ENCODE results near the gene ZNF813.
A peak's percentile ranks its signal among the peaks of the same experiment; 100 is the strongest.

ZNF813 gene

DNA sequence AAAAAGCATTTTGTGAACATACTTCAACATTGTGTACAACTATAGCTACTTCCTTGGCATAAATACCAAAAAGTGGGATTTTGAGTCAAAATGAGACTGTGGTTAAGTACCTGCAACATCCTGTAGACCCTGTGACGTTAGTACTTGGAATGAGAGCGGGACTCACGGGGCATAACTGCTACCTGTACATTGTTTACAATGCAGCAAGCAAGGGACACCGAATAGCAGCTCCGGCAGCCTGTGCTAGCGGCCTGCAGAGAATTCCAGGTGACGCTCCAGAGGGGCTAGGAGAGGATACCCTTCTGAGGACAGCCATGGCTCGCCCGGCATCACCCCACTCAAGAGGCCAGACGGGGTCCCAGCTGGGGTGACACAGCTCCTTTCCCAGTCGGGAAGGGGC lies 69.6 kb downstream of the ZNF813 start:
- Histone ChIP-seq H4K12ac (ENCODE audit: low read depth, low read length) (peak overlapping the region; percentile 6), H2AFZ (ENCODE audit: insufficient read depth, low read length, poor library complexity) (peak overlapping the region; percentile 37), H3K79me2 (ENCODE audit: control insufficient read depth, insufficient read depth, low read length, poor library complexity) (peaks cover 2% of the 10 kb centered on the region), H3K36me3 (ENCODE audit: control insufficient read depth in 1 of 2, insufficient read depth in 2 of 2, low read length in 2 of 2) (peaks cover 5 to 6% of the 10 kb centered on the region in 2 experiments), H3K27me3 (ENCODE audit: insufficient read depth, low read length) (no peaks in the 10 kb centered on the region), H3K79me1 (ENCODE audit: low read length) (peaks cover 9% of the 10 kb centered on the region), H2BK5ac (ENCODE audit: low read depth, low read length, poor library complexity) (no peak overlapping the region), H4K8ac (ENCODE audit: low read depth, low read length) (peak overlapping the region; percentile 63), H3K27ac (ENCODE audit: low read depth, low read length) (no peak overlapping the region), H2BK12ac (ENCODE audit: low read length) (no peak overlapping the region), H3K23ac (ENCODE audit: low read length) (no peak overlapping the region), H3K9ac (ENCODE audit: low read length) (no peak overlapping the region), H3K4ac (ENCODE audit: low read depth, low read length) (no peak overlapping the region), H3K4me3 (ENCODE audit: low read depth, low read length) (peak overlapping the region; percentile 91), H2AK5ac (ENCODE audit: low read length) (no peak overlapping the region), H2BK120ac (ENCODE audit: insufficient read depth, low read length, poor library complexity) (no peak overlapping the region), H3K9me3 (ENCODE audit: insufficient read depth, low read depth, low read length) (no peaks in the 10 kb centered on the region), H3K4me2 (ENCODE audit: low read length) (peak overlapping the region; percentile 74), H4K91ac (ENCODE audit: low read depth, low read length) (peak overlapping the region; percentile 29), H3K4me1 (ENCODE audit: control insufficient read depth in 1 of 2, insufficient read depth in 2 of 2, low read length in 2 of 2) (peaks cover 0 to 2% of the 10 kb centered on the region in 2 experiments), H3K14ac (ENCODE audit: low read length) (no peak overlapping the region), H3K18ac (ENCODE audit: low read length) (no peak overlapping the region)
- no CpG with 5 or more reads among the region's 11 CpGs for WGBS (ENCODE audit: extremely low coverage, insufficient coverage, insufficient read length)
- DNase-seq = peak; percentile 61 to 65

DNA sequence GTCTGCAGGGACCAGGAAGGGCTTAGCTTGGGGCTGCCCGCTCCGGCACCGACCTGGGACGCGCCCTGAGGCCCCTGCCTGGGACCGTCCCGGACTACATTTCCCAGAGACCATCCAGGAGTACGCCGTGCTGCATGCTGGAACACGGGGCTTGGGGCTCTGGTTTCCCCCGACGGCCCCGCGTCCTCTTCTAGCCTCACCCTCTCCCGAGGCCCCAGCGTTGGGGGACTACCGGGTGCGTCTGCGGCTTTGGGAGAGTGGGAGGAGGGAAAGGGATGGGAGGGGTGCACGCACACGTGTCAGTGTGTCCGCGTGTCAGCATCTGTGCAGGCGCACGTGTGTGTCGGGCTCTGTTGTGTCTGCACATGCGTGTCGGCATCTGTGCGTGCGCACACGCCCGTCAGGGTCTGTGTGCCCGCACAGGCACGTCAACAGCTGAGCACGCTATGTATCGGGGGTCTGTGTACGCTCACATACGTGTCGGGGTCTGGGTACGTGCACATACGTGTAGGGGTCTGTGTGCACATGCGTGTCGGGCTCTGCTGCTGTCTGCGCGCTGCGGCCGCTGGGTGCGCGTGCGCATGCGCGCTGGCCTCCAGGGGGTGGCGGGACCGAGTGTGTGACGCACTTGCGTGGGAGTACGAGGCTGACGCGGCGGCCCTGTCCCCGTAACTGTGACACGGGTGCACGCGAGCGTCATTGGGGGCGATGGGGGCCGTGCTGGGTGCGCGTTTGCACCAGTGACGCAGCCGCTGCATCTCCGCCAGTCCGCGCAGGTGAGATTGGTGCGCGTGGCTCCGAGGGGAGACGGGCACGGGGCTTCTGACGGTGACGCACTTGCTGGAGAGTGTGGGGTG lies 70.2 kb downstream of the ZNF813 start, which contains the start of gene ZNF331:
Gene ZNF331, plus strand, starts transcription at position 625 of the 857 bp plus-strand sequence. CDS start 31,232 bp downstream, outside the sequence.
- peak within 1 kb of the TSS; percentile 38 for H3K18ac ChIP-seq (ENCODE audit: low read length)

DNA sequence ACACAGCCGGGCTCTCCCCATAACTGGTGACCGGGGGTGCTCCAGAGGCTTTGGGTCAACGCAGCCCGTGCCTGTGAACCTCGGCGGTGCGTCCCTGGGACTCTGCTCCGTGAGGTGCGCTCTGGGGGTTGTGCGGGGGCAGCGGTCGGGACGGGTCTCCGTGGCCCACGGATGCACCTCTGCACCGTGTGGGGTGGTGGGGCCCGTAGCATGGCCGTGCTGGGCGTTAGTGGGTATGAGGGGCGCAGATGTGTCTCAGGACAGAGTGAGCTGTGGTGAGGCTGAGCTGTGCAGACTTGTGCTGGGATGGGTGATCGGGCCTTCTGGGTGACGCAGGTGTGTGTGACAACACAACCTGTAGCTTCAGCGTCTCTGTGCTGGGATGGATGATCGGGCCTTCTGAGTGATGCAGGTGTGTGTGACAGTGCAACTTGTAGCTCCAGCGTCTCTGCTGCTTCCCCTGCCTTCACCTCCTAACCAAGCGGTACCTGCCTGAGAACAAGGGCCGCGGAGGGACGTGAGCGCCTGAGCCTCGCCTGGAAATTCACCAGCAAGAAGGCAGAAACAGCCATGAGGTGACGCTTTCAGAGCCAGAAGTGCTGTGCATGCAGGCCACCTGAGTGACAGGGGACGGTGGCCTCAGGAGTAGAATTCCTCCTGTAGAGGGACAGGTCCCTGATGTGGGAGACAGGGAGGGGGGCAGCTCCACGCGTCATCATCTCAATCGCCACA lies 71.0 kb downstream of the ZNF813 start:
- peaks cover 5 to 8% of the 10 kb centered on the region in 2 experiments for H3K36me3 ChIP-seq (ENCODE audit: control insufficient read depth in 1 of 2, insufficient read depth in 2 of 2, low read length in 2 of 2)
- H3K4ac ChIP-seq (ENCODE audit: low read depth, low read length) = no peak overlapping the region
- H2BK12ac ChIP-seq (ENCODE audit: low read length) = no peak overlapping the region
- H4K8ac ChIP-seq (ENCODE audit: low read depth, low read length) = peak overlapping the region; percentile 45
- H3K4me2 ChIP-seq (ENCODE audit: low read length) = peak overlapping the region; percentile 74
- peak overlapping the region; percentile 16 for H4K91ac ChIP-seq (ENCODE audit: low read depth, low read length)
- H3K27me3 ChIP-seq (ENCODE audit: insufficient read depth, low read length) = no peaks in the 10 kb centered on the region
- peak overlapping the region; percentile 62 for H2AFZ ChIP-seq (ENCODE audit: insufficient read depth, low read length, poor library complexity)
- peaks cover 9% of the 10 kb centered on the region for H3K79me1 ChIP-seq (ENCODE audit: low read length)
- peaks cover 2% of the 10 kb centered on the region for H3K79me2 ChIP-seq (ENCODE audit: control insufficient read depth, insufficient read depth, low read length, poor library complexity)
- H3K27ac ChIP-seq (ENCODE audit: low read depth, low read length) = no peak overlapping the region
- no peak overlapping the region for H2BK120ac ChIP-seq (ENCODE audit: insufficient read depth, low read length, poor library complexity)
- H3K9ac ChIP-seq (ENCODE audit: low read length) = peak overlapping the region; percentile 73
- no CpG with 5 or more reads among the region's 36 CpGs for WGBS (ENCODE audit: extremely low coverage, insufficient coverage, insufficient read length)
- H2AK5ac ChIP-seq (ENCODE audit: low read length) = peak overlapping the region; percentile 38
- peak overlapping the region; percentile 38 for H3K18ac ChIP-seq (ENCODE audit: low read length)
- no peak for DNase-seq
- peak overlapping the region; percentile 91 for H3K4me3 ChIP-seq (ENCODE audit: low read depth, low read length)
- H3K14ac ChIP-seq (ENCODE audit: low read length) = peak overlapping the region; percentile 28
- H3K23ac ChIP-seq (ENCODE audit: low read length) = no peak overlapping the region
- H3K4me1 ChIP-seq (ENCODE audit: control insufficient read depth in 1 of 2, insufficient read depth in 2 of 2, low read length in 2 of 2) = peaks cover 0 to 2% of the 10 kb centered on the region in 2 experiments
- no peaks in the 10 kb centered on the region for H3K9me3 ChIP-seq (ENCODE audit: insufficient read depth, low read depth, low read length)
- H2BK5ac ChIP-seq (ENCODE audit: low read depth, low read length, poor library complexity) = no peak overlapping the region
- peak overlapping the region; percentile 6 for H4K12ac ChIP-seq (ENCODE audit: low read depth, low read length)

More for the DNA sequence above, 70.2 kb downstream of the ZNF813 start, which contains the start of gene ZNF331:
- Histone ChIP-seq H3K9ac (ENCODE audit: low read length) (peak within 1 kb of the TSS; percentile 73), H3K36me3 (ENCODE audit: control insufficient read depth in 1 of 2, insufficient read depth in 2 of 2, low read length in 2 of 2) (peaks cover 5 to 6% of the 10 kb centered on the region in 2 experiments), H3K27ac (ENCODE audit: low read depth, low read length) (no peak within 1 kb of the TSS), H3K4ac (ENCODE audit: low read depth, low read length) (no peak within 1 kb of the TSS), H3K79me2 (ENCODE audit: control insufficient read depth, insufficient read depth, low read length, poor library complexity) (peaks cover 2% of the 10 kb centered on the region), H4K91ac (ENCODE audit: low read depth, low read length) (peak within 1 kb of the TSS; percentile 29), H3K27me3 (ENCODE audit: insufficient read depth, low read length) (no peaks in the 10 kb centered on the region), H3K4me2 (ENCODE audit: low read length) (peak within 1 kb of the TSS; percentile 74), H2BK120ac (ENCODE audit: insufficient read depth, low read length, poor library complexity) (no peak within 1 kb of the TSS), H3K23ac (ENCODE audit: low read length) (no peak within 1 kb of the TSS), H3K14ac (ENCODE audit: low read length) (peak within 1 kb of the TSS; percentile 28), H3K4me1 (ENCODE audit: control insufficient read depth in 1 of 2, insufficient read depth in 2 of 2, low read length in 2 of 2) (peaks cover 0 to 2% of the 10 kb centered on the region in 2 experiments), H3K4me3 (ENCODE audit: low read depth, low read length) (peak within 1 kb of the TSS; percentile 91), H2AK5ac (ENCODE audit: low read length) (peak within 1 kb of the TSS; percentile 38), H3K79me1 (ENCODE audit: low read length) (peaks cover 9% of the 10 kb centered on the region), H4K12ac (ENCODE audit: low read depth, low read length) (peak within 1 kb of the TSS; percentile 6), H2BK12ac (ENCODE audit: low read length) (no peak within 1 kb of the TSS), H4K8ac (ENCODE audit: low read depth, low read length) (peak within 1 kb of the TSS; percentile 63), H2BK5ac (ENCODE audit: low read depth, low read length, poor library complexity) (no peak within 1 kb of the TSS), H3K9me3 (ENCODE audit: insufficient read depth, low read depth, low read length) (no peaks in the 10 kb centered on the region), H2AFZ (ENCODE audit: insufficient read depth, low read length, poor library complexity) (peak within 1 kb of the TSS; percentile 62)
- peak; percentile 64 to 74 for DNase-seq
- WGBS (ENCODE audit: extremely low coverage, insufficient coverage, insufficient read length) = no CpG with 5 or more reads among the region's 81 CpGs

DNA sequence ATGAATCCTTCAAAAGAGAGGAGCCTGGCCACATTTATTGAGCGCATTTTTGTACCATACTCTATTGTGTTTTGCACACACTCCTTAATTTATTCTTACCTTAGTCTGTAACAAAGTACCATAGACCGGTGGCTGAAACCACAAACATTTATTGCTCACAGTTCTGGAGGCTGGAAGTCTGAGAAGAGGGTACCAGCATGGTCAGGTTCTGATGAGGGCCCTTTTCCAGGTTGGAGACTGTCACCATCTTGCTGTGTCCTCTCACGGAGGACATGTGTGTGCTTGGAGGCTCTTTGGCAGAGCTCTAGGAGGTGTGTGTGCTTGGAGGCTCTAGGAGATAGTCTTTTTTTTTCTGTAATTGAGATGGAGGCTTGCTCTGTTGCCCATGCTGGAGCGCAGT lies 72.6 kb downstream of the ZNF813 start:
- H3K27me3 ChIP-seq (ENCODE audit: insufficient read depth, low read length) = no peaks in the 10 kb centered on the region
- H2BK120ac ChIP-seq (ENCODE audit: insufficient read depth, low read length, poor library complexity) = no peak overlapping the region
- peak; percentile 84 for DNase-seq
- H4K12ac ChIP-seq (ENCODE audit: low read depth, low read length) = no peak overlapping the region
- H3K23ac ChIP-seq (ENCODE audit: low read length) = no peak overlapping the region
- no peak overlapping the region for H2AFZ ChIP-seq (ENCODE audit: insufficient read depth, low read length, poor library complexity)
- no CpG with 5 or more reads among the region's 4 CpGs for WGBS (ENCODE audit: extremely low coverage, insufficient coverage, insufficient read length)
- H3K9me3 ChIP-seq (ENCODE audit: insufficient read depth, low read depth, low read length) = no peaks in the 10 kb centered on the region
- no peak overlapping the region for H2BK12ac ChIP-seq (ENCODE audit: low read length)
- H3K4me2 ChIP-seq (ENCODE audit: low read length) = no peak overlapping the region
- H3K79me1 ChIP-seq (ENCODE audit: low read length) = peaks cover 9% of the 10 kb centered on the region
- peaks cover 2% of the 10 kb centered on the region for H3K79me2 ChIP-seq (ENCODE audit: control insufficient read depth, insufficient read depth, low read length, poor library complexity)
- peaks cover 5 to 8% of the 10 kb centered on the region in 2 experiments for H3K36me3 ChIP-seq (ENCODE audit: control insufficient read depth in 1 of 2, insufficient read depth in 2 of 2, low read length in 2 of 2)
- peaks cover 0 to 2% of the 10 kb centered on the region in 2 experiments for H3K4me1 ChIP-seq (ENCODE audit: control insufficient read depth in 1 of 2, insufficient read depth in 2 of 2, low read length in 2 of 2)
- no peak overlapping the region for H2BK5ac ChIP-seq (ENCODE audit: low read depth, low read length, poor library complexity)
- no peak overlapping the region for H3K14ac ChIP-seq (ENCODE audit: low read length)
- H3K9ac ChIP-seq (ENCODE audit: low read length) = no peak overlapping the region
- H3K18ac ChIP-seq (ENCODE audit: low read length) = no peak overlapping the region
- no peak overlapping the region for H3K4ac ChIP-seq (ENCODE audit: low read depth, low read length)
- H4K91ac ChIP-seq (ENCODE audit: low read depth, low read length) = no peak overlapping the region
- no peak overlapping the region for H3K4me3 ChIP-seq (ENCODE audit: low read depth, low read length)
- no peak overlapping the region for H2AK5ac ChIP-seq (ENCODE audit: low read length)
- H4K8ac ChIP-seq (ENCODE audit: low read depth, low read length) = no peak overlapping the region
- no peak overlapping the region for H3K27ac ChIP-seq (ENCODE audit: low read depth, low read length)
